IPS-18a (cell line): Measurements from ENCODE around the gene KCNQ1.
A peak's percentile ranks its signal among the peaks of the same experiment; 100 is the strongest.

Experiments used
- H3K27ac ChIP-seq: one replicate; pipeline ENCODE4 v1.5.1; 2013; ENCODE audit warnings: low read length
- H3K27me3 ChIP-seq: one replicate; pipeline ENCODE4 v1.6.1; 2013; ENCODE audit warnings: mild to moderate bottlenecking, low read length; ENCODE audit not compliant: control insufficient read depth, insufficient read depth
- H3K36me3 ChIP-seq: one replicate; pipeline ENCODE4 v1.6.1; 2013; ENCODE audit warnings: low read depth, low read length; ENCODE audit not compliant: control insufficient read depth
- H3K4me1 ChIP-seq: one replicate; pipeline ENCODE4 v1.6.1; 2013; ENCODE audit warnings: low read depth, low read length; ENCODE audit not compliant: control insufficient read depth
- H3K4me3 ChIP-seq: one replicate; pipeline ENCODE4 v1.5.1; 2013; ENCODE audit warnings: low read length
- H3K9ac ChIP-seq: one replicate; pipeline ENCODE4 v1.6.1; 2013; ENCODE audit warnings: mild to moderate bottlenecking, low read length, moderate library complexity
- H3K9me3 ChIP-seq: one replicate; pipeline ENCODE4 v1.6.1; 2013; ENCODE audit warnings: low read depth, low read length; ENCODE audit not compliant: control insufficient read depth

KCNQ1 gene

DNA sequence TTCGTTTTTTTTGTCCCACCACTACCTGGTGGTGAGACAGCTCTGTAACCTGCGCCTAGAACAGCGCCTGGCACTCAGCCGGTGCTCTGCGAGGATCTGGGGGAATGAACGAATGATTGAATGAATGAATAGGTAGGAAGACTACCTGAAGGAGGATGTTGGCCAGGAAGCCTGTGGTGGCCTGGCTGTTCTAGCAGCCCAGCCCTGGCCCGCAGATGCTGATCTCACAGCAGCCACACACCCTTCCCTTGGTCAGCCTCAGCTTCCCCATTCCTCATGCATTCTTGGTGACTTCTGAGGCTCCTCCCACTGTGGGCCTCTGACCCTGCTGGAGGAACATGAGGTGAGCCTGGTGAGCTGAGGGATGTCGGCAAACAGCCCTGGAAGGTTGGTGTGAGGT, 4.2 kb upstream of the KCNQ1 start:
- Histone ChIP-seq H3K9me3 (no peaks in the 10 kb centered on the region), H3K4me1 (no peaks in the 10 kb centered on the region), H3K27me3 (peaks cover 49% of the 10 kb centered on the region), H3K9ac (no peak overlapping the region), H3K36me3 (no peaks in the 10 kb centered on the region), H3K27ac (no peak overlapping the region), H3K4me3 (no peak overlapping the region)

DNA sequence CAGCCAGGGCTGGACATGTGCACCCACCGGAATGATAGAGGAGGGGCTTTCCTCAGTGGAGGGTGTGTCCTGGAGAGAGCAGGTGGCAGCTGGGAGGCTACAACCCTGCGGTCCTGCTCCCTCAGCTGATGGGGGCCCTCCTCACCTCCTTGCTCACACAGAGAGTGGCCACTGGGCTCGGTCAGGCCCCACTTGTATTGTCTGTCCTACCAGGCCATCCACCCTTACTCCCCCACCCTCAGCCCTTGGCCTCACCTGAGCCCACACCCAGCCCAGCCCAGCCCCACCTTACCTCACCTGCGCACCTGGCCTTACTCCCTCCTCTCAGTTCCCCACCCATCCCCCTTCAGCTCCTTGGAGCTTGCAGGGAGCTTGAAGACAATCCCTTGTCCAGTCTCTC, 3.6 kb upstream of the KCNQ1 start:
- Histone ChIP-seq H3K4me3 (no peak overlapping the region), H3K27ac (no peak overlapping the region), H3K4me1 (no peaks in the 10 kb centered on the region), H3K27me3 (peaks cover 55% of the 10 kb centered on the region), H3K9me3 (no peaks in the 10 kb centered on the region), H3K9ac (no peak overlapping the region), H3K36me3 (no peaks in the 10 kb centered on the region)

DNA sequence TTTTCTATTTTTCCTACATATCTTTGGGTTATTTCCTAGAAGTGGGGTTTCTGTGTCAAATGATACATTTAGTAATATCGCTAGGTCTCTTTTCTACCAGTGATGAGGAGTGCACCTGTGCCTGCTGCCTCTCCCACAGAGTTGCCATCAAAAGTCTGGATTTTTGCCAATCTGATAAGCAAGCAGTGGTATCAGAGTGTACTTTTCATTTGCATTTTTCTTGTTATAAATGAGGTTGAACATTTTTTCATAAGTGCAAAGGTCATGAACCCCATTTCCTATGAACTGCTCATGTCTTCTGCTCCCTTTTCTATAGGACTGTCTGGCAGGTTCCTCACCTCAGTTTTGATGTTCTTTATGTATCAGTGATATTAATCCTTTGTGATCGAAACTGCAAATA, 2.2 kb upstream of the KCNQ1 start:
- H3K4me1 ChIP-seq, result no peaks in the 10 kb centered on the region
- H3K27me3 ChIP-seq, result peaks cover 64% of the 10 kb centered on the region
- no peaks in the 10 kb centered on the region for H3K9me3 ChIP-seq
- no peak overlapping the region for H3K9ac ChIP-seq
- H3K27ac ChIP-seq, result no peak overlapping the region
- no peak overlapping the region for H3K4me3 ChIP-seq
- no peaks in the 10 kb centered on the region for H3K36me3 ChIP-seq

DNA sequence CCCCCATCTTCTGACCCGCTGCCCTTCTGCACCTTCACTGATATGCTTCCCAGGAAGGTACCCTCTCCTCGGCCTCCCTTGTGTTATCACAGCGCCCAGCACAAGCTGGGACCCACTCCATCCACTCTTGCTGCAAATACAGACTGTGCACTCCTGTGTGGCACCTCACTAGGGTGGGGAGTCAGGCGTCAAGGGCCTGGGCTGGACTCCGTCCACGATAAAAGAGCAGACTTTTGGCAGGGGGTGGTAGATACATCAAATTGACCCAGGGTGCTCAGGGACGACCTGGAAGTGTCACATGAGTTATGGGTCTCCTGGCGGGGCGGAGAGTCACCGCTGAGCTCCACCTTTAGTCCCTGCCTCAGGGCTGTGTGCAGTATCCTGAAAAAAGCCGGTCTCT, 1.4 kb upstream of the KCNQ1 start:
- H3K9me3 ChIP-seq, result no peaks in the 10 kb centered on the region
- no peak overlapping the region for H3K27ac ChIP-seq
- H3K9ac ChIP-seq, result no peak overlapping the region
- H3K36me3 ChIP-seq, result no peaks in the 10 kb centered on the region
- peaks cover 66% of the 10 kb centered on the region for H3K27me3 ChIP-seq
- no peaks in the 10 kb centered on the region for H3K4me1 ChIP-seq
- no peak overlapping the region for H3K4me3 ChIP-seq

DNA sequence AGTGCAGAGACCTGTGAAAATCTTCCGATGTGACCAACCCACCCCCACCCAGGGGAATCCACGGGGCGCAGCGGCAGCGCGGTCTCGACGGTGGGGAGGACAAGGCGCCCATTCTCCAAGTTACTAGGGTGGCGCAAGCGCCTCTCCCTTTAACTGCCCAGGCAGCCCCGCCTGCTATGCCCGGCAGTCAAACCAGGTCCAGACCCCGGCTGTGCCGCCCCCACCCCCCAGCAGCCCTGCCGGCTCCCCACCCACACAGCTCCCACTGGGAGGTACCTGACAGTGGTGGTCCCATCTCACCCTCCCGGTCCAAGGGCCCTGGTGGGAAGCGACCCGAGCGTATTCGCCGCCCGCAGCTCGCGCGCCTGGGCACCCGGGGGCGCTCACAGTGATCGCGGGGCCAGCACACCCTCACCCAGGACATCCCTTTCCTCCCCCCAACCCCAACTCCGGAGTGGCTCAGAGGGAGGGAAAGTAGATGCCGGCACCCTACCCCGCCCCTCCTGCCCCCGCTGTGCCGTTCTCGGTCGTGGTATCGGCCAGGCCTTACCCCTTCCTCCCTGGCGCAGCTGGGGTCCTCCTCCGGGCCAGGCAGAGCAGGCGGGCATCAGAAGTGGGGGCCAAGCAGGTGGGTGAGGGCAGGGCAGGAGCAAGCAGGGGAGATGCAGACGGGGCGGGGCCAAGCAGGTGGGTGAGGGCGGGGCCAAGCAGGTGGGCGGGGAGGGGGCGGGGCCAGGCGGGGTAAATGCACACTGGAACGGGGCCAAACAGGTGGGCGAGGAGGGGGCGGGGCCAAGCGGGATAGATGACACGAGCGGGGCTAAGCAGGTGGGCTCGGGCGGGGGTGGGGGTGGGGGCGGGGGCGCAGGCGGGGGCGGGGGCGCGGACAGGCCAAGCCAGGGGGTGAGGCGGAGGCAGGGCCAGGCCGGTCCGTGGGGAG, 657 bp upstream of the KCNQ1 start, which contains the start of gene TRPM5:
TSS of gene TRPM5 (minus strand) at position 634 of the 940 bp plus-strand sequence. CDS start 21,478 bp downstream, outside the sequence.
- no peaks in the 10 kb centered on the region for H3K36me3 ChIP-seq
- H3K4me1 ChIP-seq, result no peaks in the 10 kb centered on the region
- H3K9ac ChIP-seq, result no peak within 1 kb of the TSS
- H3K4me3 ChIP-seq, result peak within 1 kb of the TSS; percentile 41
- H3K9me3 ChIP-seq, result no peaks in the 10 kb centered on the region
- H3K27me3 ChIP-seq, result peaks cover 67% of the 10 kb centered on the region
- no peak within 1 kb of the TSS for H3K27ac ChIP-seq

DNA sequence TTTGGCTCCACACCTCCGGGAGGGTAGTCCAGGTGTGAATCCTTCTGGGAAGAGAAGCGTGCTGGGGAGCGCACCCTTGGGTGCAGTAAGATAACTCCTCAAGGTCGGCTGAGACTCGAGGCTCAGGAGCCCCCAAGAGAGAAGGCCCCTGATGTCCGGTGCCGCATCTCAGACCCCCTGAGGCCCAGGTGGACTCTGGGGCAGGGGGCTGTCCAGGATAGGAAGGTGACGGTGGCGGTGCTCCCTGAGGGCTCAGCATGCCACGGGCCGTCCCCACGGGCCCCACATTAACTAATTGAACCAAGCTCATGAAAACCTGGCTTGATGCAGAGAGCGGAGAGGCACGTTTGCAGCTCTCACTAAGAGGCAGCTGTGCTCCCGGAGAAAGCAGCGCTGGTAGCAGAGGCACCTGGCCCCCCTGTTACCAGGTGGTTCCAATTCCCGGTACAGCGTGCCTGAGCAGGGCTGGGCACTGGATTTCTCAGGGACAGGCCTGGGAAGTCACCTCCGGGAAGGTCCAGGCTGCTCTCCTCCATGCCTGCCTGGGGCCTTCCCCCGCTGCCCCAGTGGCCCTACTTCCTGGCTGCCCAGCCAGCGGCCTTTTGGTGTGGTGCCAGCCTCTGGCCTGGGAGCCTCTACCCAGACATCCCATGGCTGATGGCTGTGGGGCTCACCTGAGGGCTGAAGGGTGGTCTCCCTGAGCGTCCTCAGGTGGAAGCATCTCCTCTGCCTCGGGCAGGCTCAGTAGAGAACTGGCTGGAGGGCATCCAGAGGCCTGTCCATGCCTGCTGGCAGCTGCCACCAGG, 1.1 kb downstream of the KCNQ1 start:
- peaks cover 83% of the 10 kb centered on the region for H3K27me3 ChIP-seq
- no peaks in the 10 kb centered on the region for H3K36me3 ChIP-seq
- no peak overlapping the region for H3K27ac ChIP-seq
- H3K9me3 ChIP-seq, result no peaks in the 10 kb centered on the region
- H3K9ac ChIP-seq, result no peak overlapping the region
- peak overlapping the region; percentile 38 for H3K4me3 ChIP-seq
- H3K4me1 ChIP-seq, result no peaks in the 10 kb centered on the region

GRCh38 chr11:2446590-2447252, 1.9 kb downstream of the KCNQ1 start:
- H3K27me3 ChIP-seq, result peaks cover 90% of the 10 kb centered on the region

DNA sequence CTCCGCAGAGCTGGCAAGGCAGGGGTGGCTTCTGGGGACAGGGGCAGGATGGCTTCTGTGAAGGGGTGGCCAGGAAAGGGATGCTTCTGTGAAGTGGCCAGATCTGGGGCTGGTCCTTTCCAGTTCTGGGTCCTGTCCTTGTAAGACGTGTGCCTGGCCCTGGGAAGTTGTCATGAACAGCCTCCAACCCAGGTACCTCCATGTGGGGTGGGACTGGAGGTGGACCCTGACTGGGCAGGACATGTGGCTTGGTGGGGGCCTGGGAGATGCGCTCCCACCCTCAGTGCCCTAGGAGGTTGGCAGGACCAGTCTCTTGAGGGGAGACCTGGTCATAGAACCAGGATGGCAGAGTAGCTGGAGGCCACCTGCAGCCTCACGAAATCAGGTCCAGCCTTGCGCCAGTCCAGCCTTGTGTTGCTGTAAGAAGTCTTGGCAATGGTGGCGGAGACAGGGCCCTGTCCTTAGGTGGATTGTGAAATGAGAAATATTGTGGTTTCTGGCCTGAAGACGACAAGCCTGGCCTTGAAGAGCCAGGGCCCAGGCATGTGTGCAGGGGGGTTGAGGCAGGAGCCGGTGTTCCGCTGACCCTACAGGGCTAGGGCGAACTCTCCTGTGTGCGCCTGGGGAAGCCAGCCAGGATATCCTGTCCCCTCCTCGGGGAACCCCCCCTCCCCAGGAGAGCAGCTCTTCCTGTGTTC, 2.6 kb downstream of the KCNQ1 start:
- no peak overlapping the region for H3K9ac ChIP-seq
- H3K27me3 ChIP-seq, result peaks cover 90% of the 10 kb centered on the region
- no peak overlapping the region for H3K27ac ChIP-seq
- no peak overlapping the region for H3K4me3 ChIP-seq
- no peaks in the 10 kb centered on the region for H3K4me1 ChIP-seq
- no peaks in the 10 kb centered on the region for H3K36me3 ChIP-seq
- H3K9me3 ChIP-seq, result no peaks in the 10 kb centered on the region

More at GRCh38 chr11:2446590-2447252, 1.9 kb downstream of the KCNQ1 start:
- no peak overlapping the region for H3K27ac ChIP-seq
- no peaks in the 10 kb centered on the region for H3K36me3 ChIP-seq
- H3K9me3 ChIP-seq, result no peaks in the 10 kb centered on the region
- no peak overlapping the region for H3K9ac ChIP-seq
- no peaks in the 10 kb centered on the region for H3K4me1 ChIP-seq
- no peak overlapping the region for H3K4me3 ChIP-seq

DNA sequence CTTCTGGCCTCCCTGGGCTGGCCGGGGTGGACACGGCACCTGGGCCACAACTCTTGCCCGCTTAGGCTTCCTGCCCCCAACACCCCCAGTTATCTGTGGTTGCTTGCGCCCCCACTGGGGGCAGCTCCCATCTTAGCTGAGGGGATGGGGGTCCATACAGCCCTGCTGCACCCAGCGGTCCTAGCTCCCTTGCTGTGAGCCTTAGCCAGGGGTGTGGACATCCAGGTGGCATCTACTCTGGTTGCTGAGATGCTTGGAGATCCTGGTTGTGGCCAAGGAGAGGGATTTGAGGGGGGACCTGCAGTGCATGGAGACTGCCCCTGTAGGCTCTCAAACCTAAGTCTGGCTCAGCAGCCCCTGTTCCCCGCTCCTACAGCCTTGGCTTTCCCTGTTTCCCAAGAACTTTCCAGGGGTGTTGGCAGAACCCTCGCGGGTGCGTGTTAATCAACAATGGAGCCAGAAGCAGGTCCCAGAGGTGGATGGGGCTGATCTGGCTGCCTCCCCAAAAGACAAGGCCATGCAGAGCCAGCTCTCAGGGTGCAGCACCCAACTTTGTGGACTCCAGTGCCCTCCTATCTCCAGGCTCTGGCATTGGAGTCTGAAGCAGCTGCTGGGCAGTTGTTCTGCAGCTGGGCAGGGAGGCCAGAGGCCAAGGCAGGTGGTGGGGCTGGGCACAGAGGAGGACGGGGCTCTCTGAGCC, 3.3 kb downstream of the KCNQ1 start:
- H3K27ac ChIP-seq, result no peak overlapping the region
- H3K9me3 ChIP-seq, result no peaks in the 10 kb centered on the region
- no peak overlapping the region for H3K9ac ChIP-seq
- H3K4me1 ChIP-seq, result no peaks in the 10 kb centered on the region
- H3K27me3 ChIP-seq, result peaks cover 89% of the 10 kb centered on the region
- no peak overlapping the region for H3K4me3 ChIP-seq
- H3K36me3 ChIP-seq, result no peaks in the 10 kb centered on the region

- Histone ChIP-seq H3K4me1 (no peaks in the 10 kb centered on the region), H3K36me3 (no peaks in the 10 kb centered on the region), H3K9me3 (no peaks in the 10 kb centered on the region), H3K4me3 (no peak overlapping the region), H3K27ac (no peak overlapping the region), H3K9ac (no peak overlapping the region), H3K27me3 (peaks cover 89% of the 10 kb centered on the region)
These were observed 4.1 kb downstream of the KCNQ1 start for GRCh38 chr11:2448661-2449547.
